GM23338 (cell line): ENCODE data around the gene TBCB. TPM values are rescaled to one million over a fixed set of nuclear protein-coding genes. Genes with fewer than 3 reads are reported as not detected.

Experiments used
- ATAC-seq: fragments of 200-7000 bp; cut with Tn5 transposase; 3 replicates; pipeline ENCODE4 v1.9.1; 2020
- DNase-seq: peaks from one replicate; pipeline ENCODE4 v3.0.0-alpha.2; 2015; ENCODE audit warnings: low spot score
- H2AFZ ChIP-seq: fragments of 200-600 bp; sonication (generic); 2 replicates; pipeline ENCODE4 v1.8.0; 2016; ENCODE audit warnings: antibody characterized with exemption, mild to moderate bottlenecking, moderate library complexity
- H3F3A ChIP-seq: fragments of 200-600 bp; sonication (generic); replicated peaks from 2 replicates; pipeline ENCODE4 v1.8.0; 2017; ENCODE audit warnings: antibody characterized with exemption, mixed run types, low read depth
- H3K27ac ChIP-seq: fragments of 200-600 bp; sonication (generic); 2 replicates; pipeline ENCODE4 v1.6.1; 2016; ENCODE audit warnings: low read depth
- H3K27me3 ChIP-seq: fragments of 200-600 bp; sonication (generic); 2 replicates; pipeline ENCODE4 v1.8.0; 2016; ENCODE audit warnings: mild to moderate bottlenecking, mixed run types, moderate library complexity; ENCODE audit not compliant: insufficient read depth
- H3K36me3 ChIP-seq: fragments of 200-600 bp; sonication (generic); 2 replicates; pipeline ENCODE4 v1.8.0; 2016; ENCODE audit warnings: mild to moderate bottlenecking; ENCODE audit not compliant: insufficient read depth
- H3K4me1 ChIP-seq: fragments of 200-600 bp; sonication (generic); 2 replicates; pipeline ENCODE4 v1.8.0; 2016; ENCODE audit warnings: mild to moderate bottlenecking, moderate library complexity; ENCODE audit not compliant: insufficient read depth
- H3K4me2 ChIP-seq: fragments of 200-600 bp; sonication (generic); 2 replicates; pipeline ENCODE4 v1.7.1; 2017; ENCODE audit warnings: mixed run types
- H3K4me3 ChIP-seq: fragments of 200-600 bp; sonication (generic); 2 replicates; pipeline ENCODE4 v1.6.1; 2016; ENCODE audit warnings: mixed run types
- H3K79me2 ChIP-seq: fragments of 200-600 bp; sonication (generic); replicated peaks from 2 replicates; pipeline ENCODE4 v1.8.0; 2017; ENCODE audit warnings: mild to moderate bottlenecking; ENCODE audit not compliant: insufficient read depth
- H3K9me2 ChIP-seq: fragments of 200-600 bp; sonication (generic); 2 replicates; pipeline ENCODE4 v1.8.0; 2017; ENCODE audit not compliant: insufficient read depth
- H4K20me1 ChIP-seq: fragments of 200-600 bp; sonication (generic); replicated peaks from 2 replicates; pipeline ENCODE4 v1.8.0; 2017; ENCODE audit warnings: mild to moderate bottlenecking; ENCODE audit not compliant: insufficient read depth
- H3K27ac Mint-ChIP-seq: 2 replicates; pipeline ENCODE4 v1.8.0; 2020; ENCODE audit warnings: inconsistent platforms, mild to moderate bottlenecking, moderate library complexity, mixed read lengths
- H3K27me3 Mint-ChIP-seq: 3 replicates; pipeline ENCODE4 v1.8.0; 2022; ENCODE audit warnings: low read depth, mild to moderate bottlenecking, moderate library complexity, mixed read lengths, inconsistent platforms; ENCODE audit not compliant: insufficient read depth, poor library complexity
- H3K36me3 Mint-ChIP-seq: 3 replicates; pipeline ENCODE4 v1.8.0; 2021; ENCODE audit warnings: low read depth, mild to moderate bottlenecking, inconsistent platforms, moderate library complexity, mixed read lengths
- H3K4me1 Mint-ChIP-seq: 3 replicates; pipeline ENCODE4 v1.8.0; 2020; ENCODE audit warnings: mild to moderate bottlenecking, inconsistent platforms, mixed read lengths
- H3K4me3 Mint-ChIP-seq: 3 replicates; pipeline ENCODE4 v1.8.0; 2021; ENCODE audit warnings: moderate library complexity, mild to moderate bottlenecking, inconsistent platforms, mixed read lengths
- H3K9me3 Mint-ChIP-seq: 3 replicates; pipeline ENCODE4 v1.8.0; 2020; ENCODE audit warnings: moderate library complexity, mild to moderate bottlenecking, inconsistent platforms, mixed read lengths
- CREB1 ChIP-seq: fragments of 250-450 bp; sonication (Bioruptor Pico); IDR thresholded peaks from 2 replicates; pipeline ENCODE4 v1.5.0; 2020; ENCODE audit warnings: low read depth, mild to moderate bottlenecking, moderate library complexity
- CTCF ChIP-seq, 2 experiments: fragments of 200-600 bp in 1 of 2; sonication (generic) in 1 of 2; conservative IDR thresholded peaks; 2 replicates each; pipeline versions ENCODE4 v1.5.1 to v1.6.1; 2016 to 2017; ENCODE audit warnings: antibody characterized with exemption in 2 of 2, low read depth in 2 of 2, mild to moderate bottlenecking in 2 of 2, moderate library complexity in 1 of 2
- EZH2 ChIP-seq: fragments of 200-600 bp; sonication (generic); IDR thresholded peaks from one replicate; pipeline ENCODE4 v1.8.0; 2017; ENCODE audit warnings: antibody characterized with exemption, mild to moderate bottlenecking, low read depth; ENCODE audit not compliant: unreplicated experiment
- EZH2phosphoT487 ChIP-seq: fragments of 200-600 bp; sonication (generic); IDR thresholded peaks from one replicate; pipeline ENCODE4 v1.8.1; 2018; ENCODE audit warnings: antibody characterized with exemption; ENCODE audit not compliant: unreplicated experiment
- JUNB ChIP-seq: IDR thresholded peaks from one replicate; pipeline ENCODE4 v1.6.1; 2016; ENCODE audit warnings: antibody characterized with exemption; ENCODE audit not compliant: unreplicated experiment
- NANOG ChIP-seq: IDR thresholded peaks from 2 replicates; pipeline ENCODE4 v1.6.1; 2016; ENCODE audit warnings: antibody characterized with exemption, borderline replicate concordance
- POLR2AphosphoS5 ChIP-seq: IDR thresholded peaks from 2 replicates; pipeline ENCODE4 v1.6.1; 2016; ENCODE audit warnings: antibody characterized with exemption, low read depth
- REST ChIP-seq: IDR thresholded peaks from one replicate; pipeline ENCODE4 v1.6.1; 2018; ENCODE audit warnings: antibody characterized with exemption; ENCODE audit not compliant: unreplicated experiment
- STAT1 ChIP-seq: IDR thresholded peaks from one replicate; pipeline ENCODE4 v1.6.1; 2016; ENCODE audit warnings: antibody characterized with exemption; ENCODE audit not compliant: unreplicated experiment
- ZNF331 ChIP-seq: fragments of 250-450 bp; sonication (Bioruptor Pico); IDR thresholded peaks from 2 replicates; pipeline ENCODE4 v1.5.0; 2020; ENCODE audit warnings: low read depth, mild to moderate bottlenecking, moderate library complexity
- polyA plus RNA-seq: library from polyadenylated mRNA; unstranded; fragments of >200 nt; fragmentation: Nextera tagmentation; extraction: Ambion mirVana; gene quantifications from 2 replicates; pipeline ENCODE4 v1.2.1, GENCODE V29; 2016
- total RNA-seq: library from RNA; depleted of rRNA; stranded (reverse); fragments of >200 nt; shearing (Covaris generic); gene quantifications from 2 replicates; pipeline ENCODE4 v1.2.3, GENCODE V29; 2014
- TF ChIP-seq, protein P1 (sequence below): IDR thresholded peaks from 2 replicates; pipeline ENCODE4 v1.6.1; 2016; ENCODE audit warnings: antibody characterized with exemption

The TBCB gene
- total and polyA plus RNA-seq, 2 experiments from 2014 or later = 275 to 290 TPM

- Histone ChIP-seq H3K27ac (no peak overlapping the region), H3F3A (peaks cover 9% of the 10 kb centered on the region; the same call in 1 of the 2 replicates), H3K4me2 (peak overlapping the region; percentile 97), H4K20me1 (no peaks in the 10 kb centered on the region), H3K27me3 (peaks cover 8% of the 10 kb centered on the region; the same call in 1 of the 2 replicates), H3K79me2 (no peaks in the 10 kb centered on the region), H3K4me1 (peaks cover 21% of the 10 kb centered on the region), H2AFZ (peak overlapping the region; percentile 80; the same call in 1 of the 2 replicates), H3K9me2 (no peaks in the 10 kb centered on the region), H3K36me3 (peaks cover 7% of the 10 kb centered on the region; the same call in 1 of the 2 replicates), H3K4me3 (peak overlapping the region; percentile 77)
- TF ChIP-seq NANOG (no peak), POLR2AphosphoS5 (peak; percentile 59)
- Mint-ChIP-seq H3K36me3 (peaks cover 43% of the 10 kb centered on the region), H3K4me1 (peaks cover 19% of the 10 kb centered on the region), H3K9me3 (no peaks in the 10 kb centered on the region), H3K4me3 (peak overlapping the region; percentile 64), H3K27me3 (peaks cover 16% of the 10 kb centered on the region), H3K27ac (no peak overlapping the region)
- ATAC-seq (peak; percentile 80), DNase-seq (peak; percentile 89)
Measured at GRCh38 chr19:36151144-36152018, 36.1 kb downstream of the TBCB start.

GRCh38 chr19:36152019-36152351 lies 36.7 kb downstream of the TBCB start:
- Mint-ChIP-seq H3K27me3 (peaks cover 16% of the 10 kb centered on the region), H3K9me3 (no peaks in the 10 kb centered on the region), H3K4me3 (peak overlapping the region; percentile 64), H3K36me3 (peaks cover 36% of the 10 kb centered on the region), H3K27ac (no peak overlapping the region), H3K4me1 (peaks cover 19% of the 10 kb centered on the region)
- peaks cover 8% of the 10 kb centered on the region; the same call in 1 of the 2 replicates for H3K27me3 ChIP-seq
- H3K4me1 ChIP-seq = peaks cover 25% of the 10 kb centered on the region
- TF ChIP-seq EZH2phosphoT487 (no peak), JUNB (no peak), POLR2AphosphoS5 (no peak), REST (no peak), STAT1 (no peak), NANOG (no peak), CTCF (conservative IDR thresholded peaks at IDR 0.05; ENCODE audit: low read depth in 2 of 2) (no peak), EZH2 (no peak), ZNF331 (CRISPR knock-in tag) (no peak), CREB1 (CRISPR knock-in tag) (no peak)
- TF ChIP-seq, protein P1, sequence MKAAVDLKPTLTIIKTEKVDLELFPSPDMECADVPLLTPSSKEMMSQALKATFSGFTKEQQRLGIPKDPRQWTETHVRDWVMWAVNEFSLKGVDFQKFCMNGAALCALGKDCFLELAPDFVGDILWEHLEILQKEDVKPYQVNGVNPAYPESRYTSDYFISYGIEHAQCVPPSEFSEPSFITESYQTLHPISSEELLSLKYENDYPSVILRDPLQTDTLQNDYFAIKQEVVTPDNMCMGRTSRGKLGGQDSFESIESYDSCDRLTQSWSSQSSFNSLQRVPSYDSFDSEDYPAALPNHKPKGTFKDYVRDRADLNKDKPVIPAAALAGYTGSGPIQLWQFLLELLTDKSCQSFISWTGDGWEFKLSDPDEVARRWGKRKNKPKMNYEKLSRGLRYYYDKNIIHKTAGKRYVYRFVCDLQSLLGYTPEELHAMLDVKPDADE = no peak
- no peak overlapping the region for H3K27ac ChIP-seq
- peaks cover 3% of the 10 kb centered on the region; the same call in 1 of the 2 replicates for H3K36me3 ChIP-seq
- DNase-seq (peak; percentile 44), ATAC-seq (peak; percentile 37)
- peak overlapping the region; percentile 80 for H2AFZ ChIP-seq
- no peaks in the 10 kb centered on the region for H3K79me2 ChIP-seq
- peak overlapping the region; percentile 97 for H3K4me2 ChIP-seq
- H3K4me3 ChIP-seq = peak overlapping the region; percentile 77
- peaks cover 9% of the 10 kb centered on the region; the same call in 1 of the 2 replicates for H3F3A ChIP-seq
- H3K9me2 ChIP-seq = no peaks in the 10 kb centered on the region
- no peaks in the 10 kb centered on the region for H4K20me1 ChIP-seq
